Kidney epithelial cell (primary cell): ENCODE measurements around the gene SLC49A4. TPM values are rescaled to one million over a fixed set of nuclear protein-coding genes. Genes with fewer than 3 reads are reported as not detected.

Source experiments
- DNase-seq: peaks from one replicate; pipeline ENCODE4 v3.0.0-alpha.2; 2010; ENCODE audit warnings: low read depth
- H3K27me3 ChIP-seq: 2 replicates; pipeline ENCODE4 v1.6.0; 2011; ENCODE audit warnings: low read length; ENCODE audit not compliant: control insufficient read depth, insufficient read depth
- H3K36me3 ChIP-seq: 2 replicates; pipeline ENCODE4 v1.5.1; 2011; ENCODE audit warnings: low read length; ENCODE audit not compliant: control insufficient read depth, insufficient read depth
- H3K4me3 ChIP-seq: 2 replicates; pipeline ENCODE4 v1.5.1; 2011; ENCODE audit warnings: low read depth, mild to moderate bottlenecking, control low read depth, low read length
- CTCF ChIP-seq: IDR thresholded peaks from 2 replicates; pipeline ENCODE4 v1.5.1; 2011; ENCODE audit warnings: mild to moderate bottlenecking, moderate library complexity, low read length, control low read depth, inconsistent platforms; ENCODE audit not compliant: insufficient read depth, poor library complexity, severe bottlenecking
- total RNA-seq: library from RNA; depleted of rRNA; stranded (reverse); fragments of >200 nt; gene quantifications from 2 replicates; pipeline ENCODE4 v1.2.3, GENCODE V29; 2015

Gene SLC49A4
- total RNA-seq, 1 donor from 2014 or later: 17.2 TPM

- TF ChIP-seq CTCF: no peak
- H3K36me3 ChIP-seq: peaks cover 1% of the 10 kb centered on the region
- H3K27me3 ChIP-seq: no peaks in the 10 kb centered on the region
- no peak overlapping the region for H3K4me3 ChIP-seq
- DNase-seq: no peak
Observed at GRCh38 chr3:122758877-122759560, 35.9 kb upstream of the SLC49A4 start.

GRCh38 chr3:122760453-122761271 is 34.2 kb upstream of the SLC49A4 start:
- H3K36me3 ChIP-seq: peaks cover 1% of the 10 kb centered on the region
- no peaks in the 10 kb centered on the region for H3K27me3 ChIP-seq
- DNase-seq: no peak
- H3K4me3 ChIP-seq: no peak overlapping the region
- no peak for TF ChIP-seq CTCF

- Histone ChIP-seq H3K27me3 (no peaks in the 10 kb centered on the region), H3K36me3 (no peaks in the 10 kb centered on the region), H3K4me3 (no peak overlapping the region)
- no peak for TF ChIP-seq CTCF
- no peak for DNase-seq
Observed at GRCh38 chr3:122766430-122766829, 28.4 kb upstream of the SLC49A4 start.

GRCh38 chr3:122767540-122768372 is 27.1 kb upstream of the SLC49A4 start:
- Histone ChIP-seq H3K4me3 (no peak overlapping the region), H3K27me3 (no peaks in the 10 kb centered on the region), H3K36me3 (no peaks in the 10 kb centered on the region)
- no peak for DNase-seq
- TF ChIP-seq CTCF: no peak

- no peak for DNase-seq
Observed at GRCh38 chr3:122770521-122771202, 24.2 kb upstream of the SLC49A4 start.

More at GRCh38 chr3:122770521-122771202, 24.2 kb upstream of the SLC49A4 start:
- Histone ChIP-seq H3K27me3 (no peaks in the 10 kb centered on the region), H3K36me3 (no peaks in the 10 kb centered on the region), H3K4me3 (no peak overlapping the region)
- no peak for TF ChIP-seq CTCF
